NCI-H2171 treated with DMSO at 0.1 percent for 48 hours (cell line): ENCODE data around the gene STAT1.
"Not testable (repeated sequence)": the region's sequence is repeated elsewhere in the genome, so short reads cannot be mapped to it uniquely, and the experiment has no call there.

ENCODE experiments used
- DNase-seq: peaks from one replicate; lab custom pipeline; 2025; lab: John Stamatoyannopoulos, UW

STAT1 gene

DNA sequence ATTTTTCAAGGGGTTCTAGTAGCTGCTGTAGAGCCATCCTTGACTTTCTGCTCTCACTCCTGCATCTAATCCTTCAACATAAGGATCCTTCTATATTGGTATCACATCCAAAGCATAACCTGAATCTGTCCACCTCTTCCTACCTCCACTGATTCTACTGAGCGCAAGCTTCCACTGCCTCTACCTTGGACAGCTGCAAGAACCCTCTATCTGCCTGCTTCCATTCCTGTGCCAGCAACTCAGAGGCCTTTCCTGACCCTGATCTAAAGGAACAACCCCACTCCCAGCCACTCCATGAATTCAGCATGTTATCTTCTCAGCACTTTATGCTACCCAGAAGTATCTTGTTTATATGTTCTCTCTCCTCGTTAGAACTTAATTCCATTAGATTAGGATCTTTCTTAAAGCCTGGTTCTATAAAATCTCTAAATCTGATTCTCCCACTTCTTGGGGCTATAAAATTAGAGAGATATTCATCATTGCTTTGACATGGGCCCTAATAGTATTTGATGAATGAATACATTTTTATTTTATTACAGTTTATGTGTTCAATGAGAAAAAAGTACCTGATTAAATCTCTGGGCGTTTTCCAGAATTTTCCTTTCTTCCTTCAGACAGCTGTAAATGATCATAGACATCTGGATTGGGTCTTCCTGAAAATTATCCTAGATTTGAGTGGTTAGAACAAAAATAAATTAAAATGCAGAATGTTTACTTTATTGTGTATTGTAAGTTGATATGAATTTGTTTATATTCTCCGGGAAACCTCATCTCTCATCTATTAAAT is 6.8 kb downstream of the STAT1 start:
- DNase-seq, result no peak

DNA sequence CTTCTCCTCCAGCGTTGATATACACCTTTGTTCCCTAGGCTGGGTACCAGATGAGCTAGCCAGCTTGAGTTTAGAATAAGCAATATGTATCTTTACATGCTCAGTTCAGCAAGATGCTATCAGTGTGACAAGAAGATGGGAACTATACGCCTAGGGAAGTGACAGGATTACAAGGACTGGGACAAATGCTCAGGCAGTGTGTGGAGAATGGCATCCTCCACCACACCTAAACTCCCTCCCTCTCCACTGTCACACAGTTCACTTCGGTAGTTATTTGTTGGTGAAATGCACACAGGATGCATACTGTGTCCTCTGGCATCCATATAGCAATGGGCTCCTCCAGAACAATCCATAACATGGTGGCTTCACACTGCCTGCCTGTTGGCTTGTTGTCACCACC is 7.7 kb downstream of the STAT1 start:
- DNase-seq, result no peak

DNA sequence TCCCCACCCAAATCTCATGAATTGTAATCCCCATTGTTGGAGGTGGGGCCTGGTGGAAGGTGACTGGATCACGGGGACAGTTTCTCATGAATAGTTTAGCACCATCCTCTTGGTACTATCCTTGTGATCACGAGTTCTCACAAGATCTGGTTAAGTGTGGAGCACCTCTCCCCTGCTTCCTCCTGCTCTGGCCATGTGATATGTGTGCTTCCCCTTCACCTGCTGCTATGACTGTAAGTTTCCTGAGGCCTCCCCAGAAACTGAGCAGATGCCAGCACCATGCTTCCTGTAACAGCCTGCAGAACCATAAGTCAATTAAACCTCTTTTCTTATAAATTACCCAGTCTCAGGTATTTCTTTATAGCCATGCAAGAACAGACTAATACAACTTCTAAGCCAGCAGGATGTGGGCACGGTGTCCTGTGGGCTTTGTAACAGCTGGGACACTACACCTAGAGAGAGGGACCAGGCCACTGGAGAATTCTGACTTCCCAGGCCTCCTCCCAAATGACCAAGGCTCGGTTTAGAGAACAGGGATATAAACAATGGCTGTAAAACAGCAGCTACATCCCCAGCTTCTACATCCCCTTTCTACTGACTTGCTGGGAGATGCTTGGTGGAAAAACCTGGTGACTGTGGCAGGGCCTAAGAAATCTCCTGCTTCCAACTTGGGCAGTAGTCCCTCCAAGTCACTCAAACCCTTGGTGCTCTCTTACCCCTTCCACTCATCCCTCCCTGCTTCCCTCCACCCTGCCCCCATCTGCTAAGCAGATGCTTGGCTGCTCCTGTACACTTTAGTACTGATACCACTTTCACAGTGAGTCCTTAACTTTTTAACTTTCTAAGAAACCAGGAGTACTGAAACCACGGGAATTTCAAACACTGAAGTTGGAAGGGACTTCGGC is 10.3 kb downstream of the STAT1 start:
- no peak for DNase-seq

DNA sequence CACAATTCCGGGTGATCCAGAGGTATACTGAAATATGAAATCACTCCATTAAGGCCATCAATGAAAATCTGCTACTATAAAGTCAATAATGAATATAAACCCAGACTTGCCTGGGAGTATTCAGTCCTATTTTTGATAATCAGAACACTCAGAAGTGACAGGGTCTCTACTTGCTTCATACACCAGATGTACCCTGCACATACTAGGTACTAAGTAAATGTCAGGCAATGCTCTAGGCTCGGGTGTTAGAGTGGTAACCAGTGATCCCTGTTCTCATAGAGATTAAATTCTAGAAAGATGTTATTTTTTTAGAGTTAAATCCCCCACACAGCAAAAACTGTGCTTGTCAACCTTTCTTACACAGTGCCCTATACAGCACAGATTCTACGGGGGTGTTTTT is 12.3 kb downstream of the STAT1 start:
- no peak for DNase-seq

DNA sequence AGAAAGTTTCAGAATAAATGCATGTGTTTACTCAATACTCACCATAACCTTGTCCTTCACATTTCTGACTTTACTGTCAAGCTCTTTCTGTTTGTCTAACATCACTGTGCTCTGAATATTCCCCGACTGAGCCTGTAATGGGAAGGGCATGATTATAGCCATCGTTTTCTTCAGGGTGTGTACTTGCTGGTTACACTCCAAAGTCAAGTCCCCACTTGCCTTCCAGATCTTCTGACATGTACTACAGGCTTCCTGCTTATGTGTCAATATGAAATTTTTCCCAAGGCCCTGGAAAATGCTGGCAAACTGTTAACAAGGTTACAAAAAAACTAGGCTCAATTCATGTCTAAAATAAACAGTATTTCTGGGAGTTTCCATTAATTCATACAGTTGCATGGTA is 12.9 kb downstream of the STAT1 start:
- DNase-seq, result no peak

DNA sequence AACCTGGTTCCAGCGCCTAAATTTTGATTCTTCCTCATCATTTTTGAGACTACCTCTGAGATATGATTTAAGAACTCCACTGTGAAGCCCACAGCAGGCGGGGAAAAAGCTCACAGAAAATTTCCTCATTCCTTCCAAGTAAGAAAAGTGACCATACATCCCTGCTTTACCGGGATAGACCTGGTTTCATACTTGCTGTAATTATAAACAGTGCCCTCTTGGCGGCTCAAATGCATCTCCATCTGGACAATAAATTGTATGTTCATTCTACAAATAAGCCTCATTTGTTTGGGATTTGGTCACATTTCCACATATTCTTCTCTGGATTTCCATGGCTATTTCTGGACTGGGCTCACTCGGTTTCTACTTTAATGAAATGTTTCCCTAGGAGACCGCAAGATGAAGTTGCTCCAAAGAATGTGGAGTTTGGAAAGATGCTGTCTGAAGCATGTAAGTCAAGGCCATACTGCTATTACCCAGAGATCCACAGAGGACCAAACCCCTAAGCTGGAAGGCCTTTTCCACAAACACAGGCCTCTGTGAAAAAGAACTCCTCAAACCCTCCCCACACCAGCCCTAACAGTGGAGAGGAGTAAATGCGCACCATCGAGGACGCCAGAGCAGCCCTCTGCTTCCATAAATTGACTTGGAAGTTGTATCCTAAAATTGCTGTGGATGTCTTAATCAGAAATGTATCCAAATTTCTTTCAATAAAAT is 13.9 kb downstream of the STAT1 start:
- DNase-seq, result no peak

DNA sequence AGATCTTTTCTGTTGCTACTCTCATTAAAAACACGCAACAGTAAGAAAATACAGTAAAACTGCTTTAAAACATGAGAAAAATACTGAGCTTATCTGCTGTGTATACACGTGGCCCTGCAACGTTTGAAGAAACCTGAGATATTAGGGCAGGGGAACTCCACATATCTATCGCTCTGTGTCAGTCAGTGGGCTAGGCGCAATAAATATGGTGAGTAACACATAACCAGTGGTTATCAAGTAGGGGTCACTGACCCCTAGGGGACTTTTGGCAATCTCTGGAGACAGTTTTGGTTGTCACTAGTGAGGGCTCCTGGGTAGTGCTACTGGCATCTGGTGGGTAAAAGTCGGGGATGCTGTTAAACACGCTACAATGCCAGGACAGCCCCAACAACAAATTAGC is 14.9 kb downstream of the STAT1 start:
- DNase-seq, result no peak

DNA sequence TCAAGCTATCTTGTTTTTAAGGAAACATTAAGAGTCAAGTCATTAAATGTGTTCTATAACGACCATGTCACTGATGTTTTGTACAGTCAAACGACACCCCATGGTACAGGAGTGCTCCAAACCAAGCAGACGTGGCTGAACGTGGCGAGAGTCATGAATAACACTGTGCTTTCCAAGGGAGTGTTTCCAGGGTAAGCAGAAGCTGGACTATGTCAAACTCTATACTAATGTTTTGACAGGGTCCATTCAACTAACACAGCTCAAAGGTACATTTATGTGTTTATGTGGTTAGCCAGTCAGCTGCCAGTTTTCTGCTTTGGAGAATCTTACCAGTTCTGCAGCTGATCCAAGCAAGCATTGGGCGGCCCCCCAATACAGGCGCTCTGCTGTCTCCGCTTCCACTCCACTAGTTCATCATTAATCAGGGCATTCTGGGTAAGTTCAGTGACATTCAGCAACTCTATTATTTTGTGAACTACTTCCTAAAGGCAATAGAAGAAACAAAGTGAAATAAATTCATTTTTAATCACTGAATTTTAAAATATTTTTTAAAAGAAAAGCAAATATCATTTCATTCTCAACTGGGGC is 16.4 kb downstream of the STAT1 start:
- no peak for DNase-seq

DNA sequence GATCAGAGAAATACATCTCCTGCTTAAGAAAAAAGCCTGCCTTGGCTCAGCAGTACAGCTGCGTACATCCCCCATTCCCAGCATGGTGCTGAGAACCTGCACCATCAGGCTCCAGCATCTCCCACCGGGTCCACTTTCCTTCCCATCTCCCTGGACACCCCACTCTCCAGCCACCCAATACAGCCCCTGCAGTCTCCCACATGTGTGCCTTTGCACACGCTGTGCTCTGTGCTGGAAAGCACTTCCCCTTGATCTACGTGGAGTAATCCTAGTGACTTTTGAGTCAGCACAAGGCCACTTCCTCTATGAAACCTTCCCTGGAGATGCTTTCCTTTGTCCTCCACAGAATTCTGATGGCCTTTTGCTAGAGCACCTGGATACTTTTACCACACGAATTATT is 17.0 kb downstream of the STAT1 start:
- no peak for DNase-seq

DNA sequence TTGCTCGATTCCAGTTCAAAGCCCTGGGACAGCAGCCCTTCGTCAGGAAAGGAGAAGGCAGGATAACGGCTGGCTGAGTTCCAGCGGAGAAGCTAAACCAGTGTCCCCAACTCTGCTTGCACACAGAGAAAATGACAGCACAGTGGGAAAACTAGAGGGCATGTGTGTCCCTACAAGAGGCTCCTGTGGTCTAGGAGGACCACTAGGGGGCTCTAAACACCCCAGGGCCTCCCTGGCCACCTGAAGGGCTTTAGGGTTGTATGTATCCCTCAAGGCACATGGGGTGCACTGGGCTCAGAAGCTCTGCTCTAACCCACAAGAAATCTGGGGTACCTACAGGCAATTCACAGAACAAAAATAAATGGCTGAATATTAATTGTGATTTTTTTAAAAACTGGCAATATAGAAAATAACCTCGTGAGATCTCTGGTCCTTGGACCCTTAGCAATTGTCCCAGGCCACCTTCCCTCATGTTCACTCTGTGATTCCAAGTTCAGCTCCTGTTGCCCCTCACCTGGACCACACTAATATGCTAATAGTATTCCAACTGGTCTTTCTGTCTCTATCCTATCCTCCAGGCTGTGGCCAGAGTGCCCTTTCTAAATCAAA is 17.5 kb downstream of the STAT1 start:
- no peak for DNase-seq

DNA sequence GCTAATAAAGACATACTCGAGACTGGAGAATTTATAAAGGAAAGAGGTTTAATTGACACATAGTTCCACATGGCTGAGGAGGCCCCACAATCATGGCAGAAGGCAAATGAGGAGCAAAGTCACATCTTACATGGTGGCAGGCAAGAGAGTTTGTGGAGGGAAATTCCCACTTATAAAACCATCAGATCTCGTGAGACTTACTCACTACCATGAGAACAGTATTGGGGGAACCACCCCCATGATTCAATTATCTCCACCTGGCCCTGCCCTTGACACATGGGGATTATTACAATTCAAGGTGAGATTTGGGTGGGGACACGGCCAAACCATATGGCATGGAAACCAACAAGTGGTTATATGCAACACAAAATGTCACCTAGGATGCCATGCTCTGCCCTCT is 18.7 kb downstream of the STAT1 start:
- DNase-seq, result not testable (repeated sequence)

DNA sequence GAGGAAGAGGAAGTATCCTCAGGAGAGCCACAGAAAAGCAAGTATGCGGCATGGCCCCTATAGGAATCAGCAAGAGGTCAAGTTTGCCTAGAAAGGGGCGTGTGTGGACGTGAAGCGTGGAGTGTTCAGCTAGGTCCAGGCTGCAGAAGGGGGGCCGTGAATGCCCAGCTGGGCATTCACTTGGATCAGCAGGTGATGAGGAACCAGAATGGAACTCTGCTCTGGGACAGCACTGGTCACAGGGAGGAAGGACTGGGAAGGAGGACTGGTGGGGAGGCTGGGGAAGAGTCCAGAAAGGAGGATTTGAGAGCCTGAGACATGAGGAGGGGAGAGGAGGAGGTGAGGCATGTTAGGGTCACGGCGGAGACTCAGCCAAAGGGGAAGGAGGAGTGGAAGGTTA is 19.8 kb downstream of the STAT1 start:
- no peak for DNase-seq

DNA sequence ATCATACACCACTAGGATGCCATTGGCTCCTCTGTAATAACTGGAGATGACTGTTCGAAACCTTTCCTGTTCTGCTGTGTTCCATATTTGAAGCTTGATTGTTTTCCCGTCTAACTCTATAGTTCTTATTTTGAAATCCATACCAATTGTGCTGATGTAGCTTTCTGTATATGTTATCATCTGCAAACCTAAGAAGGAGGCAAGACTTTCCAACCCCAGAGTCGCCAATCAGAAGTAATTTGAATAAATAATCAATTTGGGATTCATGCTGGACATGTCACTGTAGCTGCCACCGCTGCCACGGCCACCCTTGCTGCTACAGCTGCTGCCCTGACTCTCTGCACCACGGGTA is 20.7 kb downstream of the STAT1 start:
- DNase-seq, result no peak

DNA sequence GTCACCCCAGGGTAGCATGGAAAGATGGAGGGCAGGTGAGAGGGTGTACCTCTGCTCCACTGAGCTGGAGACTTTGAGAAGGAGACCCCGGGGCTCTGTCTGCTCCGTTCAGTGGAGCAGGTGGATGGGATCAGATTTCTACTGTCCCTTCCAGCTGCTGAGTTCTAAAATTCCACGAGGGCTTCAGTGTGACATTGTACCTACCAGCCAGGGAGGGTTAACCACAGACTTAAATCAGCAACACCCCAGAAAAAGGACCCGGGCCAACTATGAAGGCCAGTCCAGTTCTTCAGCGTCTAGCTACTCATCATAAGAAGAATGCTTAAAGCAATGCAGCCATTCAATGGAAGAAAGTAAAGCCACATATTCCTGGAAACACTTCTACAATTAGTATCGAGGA is 23.8 kb downstream of the STAT1 start:
- DNase-seq, result no peak

DNA sequence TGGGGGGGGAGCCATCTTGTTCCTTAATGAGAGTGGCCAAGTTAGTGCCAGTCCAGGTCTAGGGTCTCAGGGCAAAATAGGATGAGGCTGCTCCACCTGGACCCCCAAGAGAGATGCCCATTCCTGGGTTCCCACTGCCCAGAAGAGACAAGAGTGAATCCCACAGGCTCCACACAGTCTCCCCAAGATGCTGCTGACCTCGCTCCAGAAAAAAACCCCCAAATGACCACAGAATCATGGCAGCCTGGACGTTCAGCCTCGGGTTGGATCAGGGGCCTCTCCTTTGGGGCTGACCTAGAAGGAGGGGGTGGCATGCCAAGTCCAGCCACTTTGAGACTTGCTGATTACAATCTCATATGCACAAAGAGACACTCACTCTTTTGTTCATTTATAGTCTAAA is 25.1 kb downstream of the STAT1 start:
- DNase-seq, result no peak

DNA sequence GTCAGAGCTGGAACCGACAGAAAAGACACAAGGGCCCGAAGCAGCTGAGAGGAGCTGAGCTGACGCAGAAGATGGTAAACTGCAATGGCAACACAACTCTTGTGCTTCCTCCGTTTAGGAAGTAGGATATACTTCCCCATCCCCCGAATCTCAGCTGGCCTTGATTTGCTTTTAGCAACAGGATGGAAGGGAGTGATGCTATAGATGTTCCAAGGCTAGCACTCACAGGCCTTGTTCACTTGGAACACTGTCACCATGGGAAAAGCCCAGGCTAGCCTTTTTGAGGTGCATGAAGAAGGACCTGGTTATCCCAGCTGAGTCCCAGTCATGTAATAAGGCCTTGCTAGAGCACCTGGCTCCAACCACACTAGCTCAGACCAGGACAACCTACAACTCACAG is 26.0 kb downstream of the STAT1 start:
- DNase-seq, result no peak

DNA sequence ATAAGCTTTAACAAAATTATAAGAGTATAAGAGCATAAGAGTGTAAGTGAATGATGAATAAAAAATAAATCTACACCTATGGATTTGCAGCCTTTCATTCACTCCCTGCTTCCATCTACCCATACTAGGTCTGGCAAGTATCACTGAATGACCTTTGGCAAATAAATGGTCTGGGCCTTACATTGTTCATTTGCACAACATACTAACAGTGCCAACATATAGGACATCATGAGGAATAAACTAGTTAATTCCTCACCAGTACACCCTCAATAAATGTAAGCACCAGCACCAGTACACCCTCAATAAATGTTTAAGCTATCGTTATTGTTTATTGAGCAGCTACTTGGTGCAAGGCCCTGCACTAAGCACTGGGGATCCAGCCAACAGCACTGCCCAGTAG is 26.9 kb downstream of the STAT1 start:
- DNase-seq, result no peak

DNA sequence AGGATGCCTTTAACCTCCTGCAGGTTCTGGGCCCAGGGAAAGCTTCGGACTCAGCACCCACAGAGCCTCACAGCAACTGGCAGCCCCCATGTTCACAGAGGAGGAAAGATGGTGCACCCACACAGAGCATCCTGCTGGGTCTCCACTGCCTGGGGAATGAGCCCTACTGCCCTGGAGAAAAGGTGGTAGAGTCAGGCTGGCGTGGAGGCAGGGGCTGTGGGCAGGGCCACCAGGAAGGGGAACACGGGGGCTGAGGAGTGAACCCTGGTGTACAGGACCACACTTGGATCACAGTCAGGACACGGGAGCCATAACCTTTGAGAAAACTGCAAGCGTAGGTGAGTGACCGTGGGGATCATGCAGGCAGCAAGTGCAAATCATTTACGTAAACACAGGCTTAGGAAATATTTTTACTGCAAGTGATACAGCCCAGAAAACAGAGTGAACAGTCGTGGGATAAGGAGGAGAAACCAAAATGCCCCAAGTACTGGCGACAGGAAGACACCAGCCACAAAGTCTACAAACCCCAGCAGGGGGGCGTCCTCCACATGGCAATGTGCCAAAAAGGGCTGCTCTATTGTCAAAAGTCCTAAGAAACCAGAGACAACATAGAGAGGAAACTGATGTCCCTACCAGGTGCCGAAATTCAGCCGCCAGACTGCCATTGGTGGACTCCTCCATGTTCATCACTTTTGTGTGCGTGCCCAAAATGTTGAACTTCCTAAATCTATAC is 27.6 kb downstream of the STAT1 start:
- no peak for DNase-seq

DNA sequence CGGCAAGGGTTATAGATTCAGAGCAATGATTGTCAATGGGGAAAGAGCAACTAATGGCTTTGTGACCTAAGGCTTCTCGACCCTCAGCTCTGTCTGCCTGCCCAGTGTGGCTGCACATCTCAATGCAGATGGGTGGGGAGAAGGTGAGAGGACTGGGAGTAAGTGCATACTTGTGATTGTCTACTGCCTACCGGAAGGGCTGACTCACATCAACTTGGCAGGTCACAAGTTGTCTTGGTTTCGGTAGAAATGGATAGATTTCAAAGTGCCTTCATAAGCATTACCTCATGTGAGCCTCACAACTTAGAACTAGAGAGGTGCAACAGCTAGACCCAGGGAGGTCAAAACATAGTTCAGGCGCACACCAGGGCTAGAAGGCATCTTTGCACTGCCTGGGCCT is 29.4 kb downstream of the STAT1 start:
- DNase-seq, result no peak

DNA sequence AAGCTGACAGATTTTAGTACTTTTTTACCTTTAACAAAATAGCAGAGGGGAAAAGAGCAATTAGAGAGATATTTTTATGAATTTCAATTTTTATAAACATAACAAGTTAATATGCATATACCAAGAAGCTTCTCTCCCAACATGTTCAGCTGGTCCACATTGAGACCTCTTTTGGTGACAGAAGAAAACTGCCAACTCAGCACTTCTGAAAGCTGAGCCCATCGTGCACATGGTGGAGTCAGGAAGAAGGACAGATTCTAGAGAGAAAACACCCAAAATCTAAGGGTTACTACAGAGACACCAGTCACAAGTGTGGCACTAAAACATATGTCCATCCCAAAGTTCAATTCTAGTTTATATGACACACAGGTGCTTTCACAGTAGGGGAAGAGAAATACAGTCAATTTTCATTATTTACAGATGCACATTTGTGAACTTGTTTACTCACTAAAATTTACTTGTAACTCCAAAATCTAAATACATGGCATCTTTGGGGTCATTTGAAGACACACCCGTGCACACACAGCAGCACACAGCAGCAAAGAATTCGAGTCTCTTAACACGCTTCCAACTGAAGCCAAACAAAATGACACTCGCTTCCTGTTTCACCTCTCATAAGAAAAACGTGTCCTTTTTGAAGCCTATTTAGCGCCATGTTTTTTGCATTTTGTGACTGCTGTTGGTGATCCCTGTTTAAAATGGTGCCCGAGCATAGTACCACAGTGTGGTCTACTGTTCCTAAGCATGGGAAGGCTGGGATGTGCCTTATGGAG is 31.5 kb downstream of the STAT1 start:
- no peak for DNase-seq

DNA sequence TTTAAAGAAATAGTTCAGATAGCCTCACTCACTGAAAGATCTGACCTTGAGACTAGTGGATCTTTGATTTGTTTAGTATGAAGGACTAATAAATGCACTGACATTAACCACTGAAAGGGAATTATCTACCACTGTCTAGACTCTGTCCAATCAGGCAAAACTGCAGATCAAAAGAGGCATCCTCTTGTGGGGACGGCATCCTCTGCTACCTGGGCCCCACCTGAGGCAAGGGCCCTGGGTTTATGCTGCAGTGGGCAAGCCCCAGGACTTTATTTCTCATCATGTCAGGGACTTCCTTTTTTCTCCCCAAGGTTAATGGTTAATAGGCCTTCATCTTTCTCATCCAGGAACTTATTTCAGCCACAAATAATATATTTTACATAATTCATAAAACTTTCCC is 32.2 kb downstream of the STAT1 start:
- no peak for DNase-seq
